ENCODE results near the gene KRT33B.
"Not testable (repeated sequence)": the region's sequence is repeated elsewhere in the genome, so short reads cannot be mapped to it uniquely, and the experiment has no call there.

The KRT33B gene

DNA sequence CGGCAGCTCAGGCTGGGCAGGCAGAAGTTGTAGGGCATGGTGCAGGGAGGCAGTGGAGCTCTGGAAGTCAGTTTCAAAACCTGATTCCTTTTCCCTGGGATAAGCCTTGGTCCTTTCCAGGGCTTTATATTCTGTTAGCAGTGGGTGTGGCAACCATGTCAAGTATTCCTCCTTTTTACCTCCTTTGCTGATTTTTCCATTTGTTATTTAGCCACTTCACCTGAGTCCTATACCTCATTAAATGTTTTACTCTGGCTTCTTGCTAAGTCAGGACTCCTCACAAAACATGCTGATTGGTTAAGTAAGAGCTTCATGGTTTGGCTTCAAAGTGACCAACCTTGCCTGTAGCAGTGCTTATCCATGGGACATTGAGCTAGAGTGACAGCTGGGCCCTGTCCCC is at the start of gene KRT33B:
TSS of gene KRT33B (minus strand) at position 101 of the 400 bp plus-strand sequence. CDS start at position 38, 63 bp downstream.
- DNase-seq, result no peak

DNA sequence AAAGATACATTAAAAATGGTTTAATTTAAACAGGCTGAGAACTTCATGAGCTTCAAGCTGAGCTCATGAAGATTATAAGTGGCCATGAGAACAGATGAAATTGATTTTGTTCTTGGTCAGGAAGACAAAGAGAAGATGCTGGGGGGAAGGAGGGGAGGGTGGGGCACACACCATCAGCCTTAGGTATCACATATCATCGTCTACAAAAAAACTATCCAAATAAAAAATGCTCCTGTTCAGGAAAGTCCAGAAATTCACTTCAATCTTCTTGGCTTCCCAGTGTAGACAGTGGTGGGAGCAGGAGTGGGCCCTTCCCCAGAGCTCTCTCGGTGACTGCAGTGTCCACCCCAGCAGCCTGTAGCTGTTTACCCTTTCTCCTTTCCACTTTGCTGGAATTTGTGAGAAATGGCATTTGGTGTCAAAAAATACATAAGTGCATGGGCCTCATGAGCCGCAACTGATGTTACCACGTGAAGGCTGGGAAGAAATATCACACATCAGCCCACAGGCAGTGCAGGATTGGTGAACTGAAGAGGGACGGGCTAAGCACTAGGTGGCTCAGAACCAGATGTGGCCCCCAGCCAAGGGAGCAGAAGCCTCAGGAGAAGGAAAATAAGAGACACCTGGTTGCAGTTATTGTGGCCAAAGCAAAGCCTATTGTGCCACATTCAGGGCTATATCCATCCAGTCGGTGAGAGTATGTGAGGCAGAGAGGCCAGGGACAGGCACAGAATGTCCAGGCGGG is 48.7 kb upstream of the KRT33B start:
- DNase-seq, result no peak

DNA sequence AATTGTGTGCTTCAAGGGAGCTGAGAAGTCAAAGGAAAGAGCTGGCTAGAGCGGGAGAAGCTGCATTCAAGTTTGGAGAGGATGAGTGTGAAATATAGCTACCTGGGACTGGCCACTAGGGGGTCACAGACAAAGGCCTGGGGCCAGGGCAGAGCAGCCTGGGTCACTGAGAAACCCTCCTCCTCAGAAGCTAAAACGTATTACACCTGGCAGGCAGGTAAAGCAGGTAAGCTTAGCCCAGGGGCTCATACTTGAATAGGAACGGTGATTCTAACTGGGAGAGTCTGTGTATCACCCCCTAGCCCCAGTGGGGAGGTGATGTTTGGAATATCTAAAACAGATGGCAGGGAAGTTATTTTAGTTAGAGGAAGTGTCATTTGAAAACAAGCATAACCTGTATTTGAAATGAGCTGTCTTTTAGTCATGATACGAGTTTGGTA is 48.0 kb upstream of the KRT33B start:
- no peak for DNase-seq

DNA sequence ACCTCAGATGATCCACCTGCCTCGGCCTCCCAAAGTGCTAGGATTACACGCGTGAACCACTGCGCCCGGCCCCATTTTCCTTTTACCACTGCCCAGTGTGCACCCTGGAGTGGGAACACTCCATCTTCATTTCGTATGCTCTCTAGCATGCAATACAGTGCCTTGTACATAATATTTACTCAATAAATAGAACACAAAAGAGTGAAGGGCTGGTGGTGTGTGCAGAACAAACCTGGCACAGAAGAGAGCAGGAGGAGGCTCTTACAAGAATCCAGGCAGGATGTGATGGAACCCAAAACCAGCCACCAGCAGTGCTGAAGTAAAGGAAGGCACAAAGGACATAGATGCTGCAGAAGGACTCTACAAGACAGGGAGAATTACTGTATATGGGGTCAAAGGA is 47.5 kb upstream of the KRT33B start:
- DNase-seq, result no peak

DNA sequence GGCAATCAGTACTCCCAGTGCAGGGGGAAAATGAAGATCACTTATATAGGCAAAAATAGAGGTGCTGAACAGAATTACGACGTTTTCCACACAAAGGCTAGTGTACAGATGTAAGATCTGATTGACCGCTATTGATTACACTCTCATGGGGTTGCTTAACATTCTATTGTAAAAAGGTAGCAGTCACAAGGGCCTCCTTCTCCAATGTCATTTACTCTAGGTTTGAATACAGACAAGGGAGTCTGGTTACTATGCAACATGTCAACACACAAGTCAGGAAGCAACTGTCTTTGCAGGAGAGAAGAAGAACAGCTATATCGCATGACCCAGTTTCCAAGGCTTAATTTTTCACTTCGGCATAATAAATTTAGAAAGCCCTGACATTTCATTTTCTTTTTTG is 46.9 kb upstream of the KRT33B start:
- DNase-seq, result no peak

DNA sequence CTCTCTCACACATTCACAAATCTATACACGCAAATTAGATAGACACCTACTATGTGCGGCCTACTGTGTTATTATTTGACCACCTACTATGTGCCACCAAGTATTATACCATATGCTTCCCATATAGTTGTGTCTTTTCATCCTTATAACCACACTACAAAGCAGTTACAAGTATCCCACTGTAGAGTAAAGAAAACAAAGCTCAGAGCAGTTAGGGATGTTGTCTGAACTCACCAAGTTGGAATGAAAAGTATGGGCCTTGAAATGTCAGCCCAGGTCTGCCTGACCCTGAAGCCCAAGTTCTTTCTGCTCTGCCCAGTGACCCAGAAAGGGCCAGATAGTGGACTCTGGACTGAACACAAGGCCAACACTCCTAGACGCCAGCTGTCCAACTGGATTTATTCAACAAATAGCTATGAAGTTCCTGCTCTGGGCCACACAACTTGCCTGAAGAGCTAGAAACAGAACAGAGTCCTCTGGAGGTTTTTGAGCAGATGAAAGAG is 46.3 kb upstream of the KRT33B start:
- DNase-seq, result no peak

DNA sequence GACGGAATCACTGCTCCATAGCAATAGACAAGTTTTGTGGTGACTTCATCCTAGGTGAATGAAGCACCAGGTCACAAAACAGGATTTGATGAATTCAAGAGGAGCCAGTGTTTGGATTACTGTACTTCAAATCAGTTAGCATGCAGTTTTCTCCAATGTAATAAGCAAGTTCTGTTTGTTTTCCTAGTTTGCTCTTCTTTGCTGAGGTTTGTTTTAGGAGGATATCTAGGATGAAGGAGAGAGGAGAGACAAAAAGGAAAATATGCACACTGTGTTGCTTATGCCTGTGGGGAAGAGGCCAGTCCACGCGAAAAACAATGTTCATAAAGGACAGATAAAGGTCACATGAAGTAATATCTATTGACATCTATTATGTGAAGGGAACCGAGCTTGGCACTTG is 45.8 kb upstream of the KRT33B start:
- no peak for DNase-seq

DNA sequence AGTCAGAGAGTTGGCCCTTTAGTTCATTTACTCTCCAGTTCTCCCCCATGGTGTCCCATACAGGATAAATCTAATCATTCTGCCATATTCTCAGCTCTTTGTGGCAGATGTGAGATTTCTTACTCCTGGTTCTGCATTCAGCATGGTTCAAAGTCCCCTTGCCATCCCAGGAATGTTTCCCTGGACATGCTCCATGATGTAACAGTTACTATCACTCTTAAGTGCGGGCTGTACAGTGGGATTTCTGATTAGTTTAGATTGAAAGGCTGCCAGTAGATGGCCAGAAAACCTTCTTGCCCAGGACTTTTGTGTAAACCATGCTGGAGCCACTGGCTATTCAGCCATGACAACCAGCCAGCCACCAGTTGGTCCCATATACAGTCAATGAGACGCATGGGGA is 44.4 kb upstream of the KRT33B start:
- no peak for DNase-seq

DNA sequence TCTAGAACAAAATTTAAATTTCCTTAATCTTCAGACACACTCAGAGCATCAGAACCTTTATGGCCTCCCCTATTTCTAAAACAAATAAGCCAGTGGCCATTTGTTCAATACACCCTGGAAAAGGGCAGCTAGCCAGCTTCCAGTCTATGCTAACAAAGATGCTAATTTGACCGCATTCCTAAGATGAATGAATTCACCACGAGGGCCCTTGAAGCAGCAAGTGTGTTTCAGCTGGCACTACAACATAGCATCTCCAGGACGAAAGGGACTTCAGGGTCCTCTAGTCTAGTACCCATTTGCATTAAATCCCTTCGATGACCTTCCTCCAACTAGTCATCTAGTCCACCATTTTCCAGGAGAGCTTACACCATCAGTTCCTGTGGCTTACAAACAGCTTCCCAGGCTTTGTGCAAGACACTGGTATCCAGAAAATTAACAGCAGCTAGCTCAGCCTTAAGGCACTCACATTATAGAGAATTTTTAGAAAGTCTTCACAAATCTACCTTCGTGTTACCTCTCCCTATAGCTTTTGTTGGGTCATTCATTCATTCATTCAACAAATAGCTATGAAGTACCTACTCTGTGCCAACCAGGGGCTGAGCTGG is 43.8 kb upstream of the KRT33B start:
- DNase-seq, result no peak

DNA sequence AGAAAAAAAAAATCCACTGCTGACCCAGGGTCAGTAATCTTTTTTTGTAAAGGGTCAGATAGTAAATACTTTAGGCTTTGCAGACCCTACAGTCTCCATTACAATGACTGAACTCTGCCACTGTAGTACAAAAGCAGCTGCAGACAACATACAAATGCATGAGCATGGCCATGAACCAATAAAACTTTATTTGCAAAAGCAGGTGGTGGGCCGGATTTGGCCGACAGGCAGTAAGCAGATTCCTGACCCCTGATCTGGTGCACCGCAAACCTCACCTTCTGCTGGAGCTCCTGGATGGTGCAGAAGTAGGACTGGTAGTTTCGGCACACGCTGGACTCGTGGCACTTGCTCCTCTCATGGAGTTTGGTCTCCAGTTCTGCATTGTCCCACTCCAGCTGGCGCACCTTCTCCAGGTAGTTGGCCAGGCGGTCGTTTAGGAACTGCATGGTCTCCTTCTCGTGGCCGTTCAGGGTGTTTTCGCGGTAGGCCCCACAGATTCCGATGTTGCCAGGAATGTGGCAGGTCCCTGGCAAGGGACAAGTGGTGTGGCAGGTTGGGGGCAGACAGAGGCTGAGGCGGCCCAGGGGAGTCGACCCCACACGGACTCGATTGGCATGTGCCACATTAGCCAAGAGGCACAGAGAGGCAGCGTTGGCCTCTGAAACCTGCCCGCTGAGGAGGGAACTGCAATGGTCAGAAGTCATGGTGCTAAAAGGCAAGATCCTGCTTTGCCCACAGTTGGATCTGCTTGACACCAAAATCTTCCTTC is 41.6 kb upstream of the KRT33B start:
- DNase-seq, result no peak

DNA sequence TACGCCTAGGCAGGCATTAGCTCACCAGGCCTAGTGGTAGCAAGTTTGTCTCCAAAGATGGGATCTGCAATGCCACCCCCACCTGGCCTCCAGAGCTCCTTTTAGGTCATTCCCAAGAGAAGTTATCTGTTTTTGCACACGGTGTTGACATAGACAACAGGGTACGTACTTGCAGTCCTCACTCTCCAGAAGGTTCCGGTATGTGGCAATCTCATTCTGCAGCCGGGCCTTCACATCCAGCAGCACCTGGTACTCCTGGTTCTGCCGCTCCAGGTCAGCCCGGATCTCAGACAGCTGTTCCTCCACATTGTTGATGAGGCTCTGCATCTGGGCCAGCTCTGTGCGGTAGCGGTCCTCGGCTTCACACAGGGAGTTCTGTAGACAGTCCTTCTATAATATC is 37.6 kb upstream of the KRT33B start:
- no peak for DNase-seq

DNA sequence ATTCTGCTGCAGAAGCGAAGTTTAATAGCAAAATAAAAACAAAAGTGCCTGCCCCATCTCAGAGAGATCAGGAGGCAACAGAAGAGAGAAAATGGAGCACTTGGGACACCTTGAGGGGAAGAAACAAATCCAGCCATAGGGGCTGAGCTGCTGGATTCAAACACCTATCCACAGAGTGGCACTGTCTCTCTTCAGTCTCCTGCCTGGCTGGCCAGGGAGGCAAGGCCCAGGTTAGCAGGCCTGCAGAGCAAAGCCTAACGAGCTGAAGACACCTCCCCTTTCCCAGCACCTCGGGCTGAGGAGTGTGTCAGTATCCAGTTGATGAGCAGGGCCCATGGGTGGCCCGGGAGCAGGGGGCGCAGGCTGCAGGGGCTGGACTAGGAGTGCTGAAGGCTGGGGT is 36.6 kb upstream of the KRT33B start:
- DNase-seq, result no peak

DNA sequence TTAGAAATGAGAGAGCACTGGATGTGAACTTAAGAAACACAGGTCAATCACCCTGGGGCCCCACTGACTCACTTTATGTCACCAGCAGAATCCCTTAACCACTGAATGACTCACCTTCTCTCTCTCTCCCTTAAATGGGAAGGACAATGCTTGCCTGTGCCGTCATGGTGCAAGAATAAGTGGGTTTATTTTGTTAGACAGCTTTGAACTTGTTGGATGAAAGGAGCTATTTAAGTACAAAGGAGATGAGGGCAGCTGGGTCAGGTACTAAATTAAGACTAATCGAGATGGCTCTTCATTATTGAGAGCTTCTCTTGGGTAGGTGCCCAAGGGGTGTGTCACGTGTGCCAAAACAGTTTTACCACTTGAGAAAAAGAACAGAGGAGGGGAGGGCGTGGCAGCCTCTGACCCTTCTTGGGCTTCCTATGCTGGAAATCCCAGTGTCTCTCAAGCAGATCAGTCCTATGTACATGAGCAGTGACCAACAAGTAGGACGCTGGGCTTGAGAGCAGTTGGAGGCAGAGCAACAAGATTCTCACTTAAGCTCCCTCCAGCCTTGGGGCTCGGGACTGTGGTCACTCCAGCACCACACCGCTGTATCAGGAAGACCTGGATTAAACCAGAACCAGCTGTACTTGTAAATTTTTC is 34.5 kb upstream of the KRT33B start:
- DNase-seq, result peak; percentile 12

DNA sequence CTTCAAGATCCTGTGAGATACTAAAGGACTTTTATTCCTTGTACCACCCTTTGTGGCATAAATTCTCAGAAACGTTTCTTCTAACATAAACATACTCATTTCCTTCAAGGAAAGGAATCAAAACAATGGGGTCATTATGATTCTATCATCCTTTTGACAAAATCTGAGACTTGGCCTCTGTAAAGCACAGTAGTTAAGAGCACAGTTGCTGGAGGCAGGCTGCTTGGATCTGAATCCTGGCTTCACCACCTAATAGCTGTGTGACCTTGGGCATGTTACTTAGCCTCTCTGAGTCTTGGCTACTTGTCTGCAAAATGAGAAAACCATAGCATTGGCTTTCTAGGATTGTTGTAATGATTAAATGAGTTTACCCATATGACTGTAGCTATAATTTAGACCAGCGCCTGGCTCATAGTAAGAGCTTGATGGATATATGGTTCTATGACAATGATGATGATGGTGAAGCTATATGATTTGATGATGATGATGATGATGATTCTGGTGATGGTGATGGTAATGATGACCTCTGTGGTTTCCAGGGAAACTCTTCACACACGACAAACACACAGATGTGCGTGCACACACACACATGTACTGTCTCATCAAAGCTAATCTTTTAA is 33.9 kb upstream of the KRT33B start:
- DNase-seq, result no peak

DNA sequence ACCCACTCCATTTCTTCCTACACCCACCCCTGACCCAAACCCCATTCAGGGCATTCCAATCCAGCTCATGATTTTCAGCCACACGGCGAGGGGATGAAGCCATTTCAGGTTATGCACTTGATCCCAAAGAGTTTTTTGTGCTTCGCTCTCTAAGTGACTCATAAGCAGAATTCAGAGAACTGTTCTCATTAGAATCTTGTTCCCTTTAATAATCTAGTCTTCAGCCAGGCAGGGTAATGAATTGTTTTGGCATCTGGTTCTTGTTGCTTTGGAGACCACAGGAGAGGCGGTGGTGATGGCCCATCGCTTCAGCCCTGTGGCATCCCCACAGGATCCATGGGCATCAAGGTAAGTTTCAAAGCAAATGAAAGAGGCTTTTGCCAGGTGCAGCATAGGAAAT is 32.5 kb upstream of the KRT33B start:
- DNase-seq, result no peak

DNA sequence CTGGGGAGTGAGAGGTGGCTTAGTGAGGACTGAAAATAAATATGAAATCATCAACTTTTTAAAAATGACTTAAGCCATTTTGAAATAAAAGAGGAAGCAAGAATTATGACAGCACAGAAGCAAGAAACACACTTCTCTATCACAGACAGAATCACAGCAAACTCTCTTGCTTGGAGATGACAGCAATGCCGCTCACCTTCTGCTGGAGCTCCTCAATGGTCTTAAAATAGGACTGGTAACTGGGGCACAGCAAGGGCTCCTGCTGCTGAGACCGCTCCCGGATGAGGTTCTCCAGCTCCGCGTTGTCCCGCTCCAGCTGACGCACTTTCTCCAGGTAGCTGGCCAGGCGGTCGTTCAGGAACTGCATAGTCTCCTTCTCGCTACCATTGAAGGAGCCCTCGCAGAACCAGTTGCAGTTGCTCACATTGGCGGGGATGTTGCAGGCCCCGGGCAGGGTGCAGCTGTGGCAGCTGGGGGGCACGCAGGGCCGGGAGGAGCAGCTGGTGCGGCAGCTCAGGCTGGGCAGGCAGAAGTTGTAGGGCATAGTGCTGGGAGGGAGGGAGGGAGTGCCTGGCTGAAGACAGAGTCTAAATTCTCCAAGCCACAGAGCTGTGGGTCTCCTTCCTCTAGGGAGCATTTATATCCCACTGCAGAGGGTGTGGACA is 27.5 kb upstream of the KRT33B start, which contains the start of gene KRT31:
TSS of gene KRT31 (minus strand) at position 613 of the 665 bp plus-strand sequence. CDS start at position 544, 69 bp downstream.
- no peak for DNase-seq

DNA sequence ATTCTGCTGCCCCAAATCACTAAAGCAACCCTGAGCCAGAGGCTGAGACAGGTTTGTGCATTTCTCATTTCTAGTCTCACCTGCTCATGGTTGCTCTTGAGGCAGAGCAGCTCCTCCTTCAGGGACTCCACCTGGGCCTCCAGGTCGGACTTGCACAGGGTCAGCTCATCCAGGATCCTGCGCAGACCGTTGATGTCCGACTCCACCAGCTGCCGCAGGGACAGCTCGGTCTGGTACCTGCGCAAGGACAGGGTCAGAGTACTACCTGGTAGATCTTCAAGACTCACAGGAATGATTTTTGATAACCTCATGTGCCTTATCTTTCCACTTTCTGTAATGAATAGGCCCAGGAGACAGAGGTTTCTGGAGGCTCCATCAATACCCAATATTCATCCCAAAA is 26.7 kb upstream of the KRT33B start:
- DNase-seq, result no peak

DNA sequence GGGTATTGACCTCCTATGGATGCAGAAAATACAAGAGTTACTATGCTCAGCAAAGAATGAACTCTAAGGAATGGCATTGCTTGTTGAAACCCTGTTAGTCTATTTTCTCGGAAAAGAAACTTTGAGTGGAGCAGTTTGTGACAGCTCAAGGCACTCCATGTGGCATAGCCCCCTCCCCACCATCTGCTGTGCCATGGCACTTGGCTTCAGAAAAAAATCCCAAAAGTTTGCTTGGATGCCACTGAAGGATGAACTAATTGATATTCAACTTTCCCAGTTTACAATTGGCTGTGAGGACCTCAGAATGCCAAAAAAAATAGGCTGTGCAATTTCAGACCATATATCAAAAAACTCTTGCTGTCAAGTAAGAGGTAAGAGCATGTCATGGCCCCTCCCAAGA is 26.0 kb upstream of the KRT33B start:
- DNase-seq, result no peak

DNA sequence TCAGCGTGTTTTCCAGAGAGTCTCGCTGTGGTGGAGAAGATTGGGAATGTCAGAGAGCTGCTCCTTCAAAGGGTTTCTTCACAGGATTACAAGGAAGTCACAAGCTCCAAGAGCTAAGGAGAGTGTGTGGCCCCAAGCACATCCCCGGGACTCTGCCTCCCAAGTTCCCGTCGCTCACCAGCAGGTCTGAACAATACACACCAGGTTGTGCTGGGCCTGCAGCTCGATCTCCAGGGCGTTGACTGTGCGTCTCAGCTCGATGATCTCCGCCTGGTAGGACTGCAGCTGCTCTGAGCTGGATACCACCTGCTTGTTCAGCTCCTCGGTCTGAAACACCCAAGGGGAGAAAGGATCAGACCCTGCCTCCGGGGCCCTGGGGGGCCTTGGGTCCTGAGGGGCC is 25.4 kb upstream of the KRT33B start:
- not testable (repeated sequence) for DNase-seq

DNA sequence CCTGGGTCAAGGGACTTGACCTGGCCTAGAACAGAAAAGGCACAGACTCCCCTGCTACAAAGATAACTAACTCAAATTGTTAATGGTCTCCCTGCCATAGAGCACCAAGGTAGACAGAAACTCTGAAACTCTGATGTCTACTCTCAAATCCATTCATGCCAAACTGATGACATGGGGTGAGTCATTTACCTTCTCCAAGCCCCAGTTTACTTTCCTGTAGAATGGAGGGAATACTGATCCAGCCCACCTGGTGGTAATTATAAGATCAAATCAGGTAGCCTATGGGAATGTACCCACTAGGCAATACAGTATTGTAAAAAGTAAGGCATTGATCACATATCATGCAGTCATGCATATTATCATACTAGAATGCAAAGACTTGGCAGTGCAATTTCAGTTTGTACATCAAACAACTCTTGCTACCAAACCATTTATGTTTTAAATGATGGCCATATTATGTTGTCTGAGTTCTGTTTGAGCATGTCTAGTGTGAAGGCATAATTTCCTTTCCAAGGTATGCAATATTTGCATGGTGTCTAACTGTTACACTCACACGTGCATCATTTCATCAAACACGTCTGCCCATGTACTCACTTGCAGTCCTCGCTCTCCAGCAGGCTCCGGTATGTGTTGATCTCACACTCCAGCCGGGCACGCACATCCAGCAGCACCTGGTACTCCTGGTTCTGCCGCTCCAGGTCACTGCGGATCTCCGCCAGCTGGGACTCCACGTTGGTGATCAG is 24.8 kb upstream of the KRT33B start:
- no peak for DNase-seq

DNA sequence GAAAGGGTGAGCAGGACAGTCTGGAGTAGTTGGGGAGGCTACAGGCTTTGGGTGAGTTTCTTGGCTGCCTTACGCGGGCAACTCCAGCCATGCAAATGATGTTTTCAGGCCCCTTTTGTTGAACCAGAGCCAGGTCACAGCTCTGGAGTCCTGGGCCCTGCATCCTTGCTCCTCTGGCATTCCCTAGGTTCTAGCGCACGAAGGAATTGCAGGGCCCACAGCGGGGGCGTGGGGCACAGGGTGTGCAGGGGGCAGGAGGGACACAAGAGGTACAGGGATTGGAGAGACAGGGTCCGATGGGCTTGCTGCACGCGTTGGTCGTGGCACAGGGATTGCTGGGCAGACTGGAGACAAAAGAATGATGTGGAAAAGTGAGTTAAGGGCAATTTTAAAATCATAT is 24.2 kb upstream of the KRT33B start:
- no peak for DNase-seq

Data from activated effector memory CD4-positive, alpha-beta T cell treated with Interleukin-2 at 50 U/mL for 16 hours (primary cell).